Epithelial cell of proximal tubule (primary cell): ENCODE data around the gene CCT6B. TPM values are rescaled to one million over a fixed set of nuclear protein-coding genes. Genes with fewer than 3 reads are reported as not detected.
"Not testable (repeated sequence)": the region's sequence is repeated elsewhere in the genome, so short reads cannot be mapped to it uniquely, and the experiment has no call there.

Experiments
- DNase-seq: peaks from one replicate; pipeline ENCODE4 v3.0.0-alpha.2; 2011; ENCODE audit warnings: low read depth
- H3K4me3 ChIP-seq: 2 replicates; pipeline ENCODE4 v1.5.1; 2011; ENCODE audit warnings: low read depth, mild to moderate bottlenecking, low read length
- total RNA-seq: library from RNA; depleted of rRNA; stranded (reverse); fragments of >200 nt; gene quantifications from 2 replicates; pipeline ENCODE4 v1.2.3, GENCODE V29; 2015
- TF ChIP-seq, protein P1 (sequence below): conservative IDR thresholded peaks from 2 replicates; pipeline ENCODE4 v1.5.1; 2012; ENCODE audit warnings: low read depth, mild to moderate bottlenecking, low read length

CCT6B gene
- total RNA-seq, 1 donor from 2014 or later: 4.4 TPM

- TF ChIP-seq, protein P1, sequence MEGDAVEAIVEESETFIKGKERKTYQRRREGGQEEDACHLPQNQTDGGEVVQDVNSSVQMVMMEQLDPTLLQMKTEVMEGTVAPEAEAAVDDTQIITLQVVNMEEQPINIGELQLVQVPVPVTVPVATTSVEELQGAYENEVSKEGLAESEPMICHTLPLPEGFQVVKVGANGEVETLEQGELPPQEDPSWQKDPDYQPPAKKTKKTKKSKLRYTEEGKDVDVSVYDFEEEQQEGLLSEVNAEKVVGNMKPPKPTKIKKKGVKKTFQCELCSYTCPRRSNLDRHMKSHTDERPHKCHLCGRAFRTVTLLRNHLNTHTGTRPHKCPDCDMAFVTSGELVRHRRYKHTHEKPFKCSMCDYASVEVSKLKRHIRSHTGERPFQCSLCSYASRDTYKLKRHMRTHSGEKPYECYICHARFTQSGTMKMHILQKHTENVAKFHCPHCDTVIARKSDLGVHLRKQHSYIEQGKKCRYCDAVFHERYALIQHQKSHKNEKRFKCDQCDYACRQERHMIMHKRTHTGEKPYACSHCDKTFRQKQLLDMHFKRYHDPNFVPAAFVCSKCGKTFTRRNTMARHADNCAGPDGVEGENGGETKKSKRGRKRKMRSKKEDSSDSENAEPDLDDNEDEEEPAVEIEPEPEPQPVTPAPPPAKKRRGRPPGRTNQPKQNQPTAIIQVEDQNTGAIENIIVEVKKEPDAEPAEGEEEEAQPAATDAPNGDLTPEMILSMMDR: no peak
- no peak overlapping the region for H3K4me3 ChIP-seq
- no peak for DNase-seq
Measured at GRCh38 chr17:35001549-35001948, 40.3 kb upstream of the CCT6B start.

DNA sequence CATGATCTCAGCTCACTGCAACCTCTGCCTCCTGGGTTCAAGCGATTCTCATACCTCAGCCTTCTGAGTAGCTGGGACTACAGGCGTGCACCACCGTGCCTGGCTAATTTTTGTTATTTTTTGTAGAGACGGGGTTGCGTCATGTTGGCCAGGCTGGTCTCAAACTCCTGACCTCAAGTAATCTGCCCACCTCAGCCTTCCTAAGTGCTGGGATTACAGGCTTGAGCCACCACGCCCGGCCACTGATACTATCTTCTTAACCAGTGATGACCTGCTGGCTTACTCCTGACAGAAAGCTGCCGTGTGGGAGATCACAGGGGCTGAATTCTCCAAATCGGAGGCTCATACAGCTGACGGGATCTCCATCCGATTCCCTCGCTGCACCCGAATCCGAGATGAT is 39.7 kb upstream of the CCT6B start:
- not testable (repeated sequence) for DNase-seq, H3K4me3 ChIP-seq

GRCh38 chr17:34999456-34999855 is 38.2 kb upstream of the CCT6B start:
- H3K4me3 ChIP-seq: no peak overlapping the region
- TF ChIP-seq, protein P1: no peak
- DNase-seq: no peak

DNA sequence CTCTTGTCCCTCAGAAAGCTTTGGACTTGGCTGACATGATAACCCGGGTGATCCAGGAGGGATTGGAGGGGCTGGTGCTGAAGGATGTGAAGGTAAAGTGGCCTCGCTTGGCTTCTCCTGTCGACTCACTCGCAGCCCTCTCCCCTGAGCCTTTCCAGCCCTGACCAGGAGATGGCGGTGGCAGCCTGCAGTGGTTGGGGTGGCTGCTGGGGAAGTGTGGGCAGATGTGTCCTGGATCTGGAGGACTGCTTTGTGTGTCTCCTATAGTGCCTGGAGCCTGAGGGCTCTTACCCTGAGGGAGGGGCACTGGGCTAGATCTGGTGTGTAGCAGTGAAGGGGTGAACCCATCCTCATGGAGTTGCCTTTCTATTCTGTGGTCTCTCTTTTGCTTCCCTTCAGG is 36.9 kb upstream of the CCT6B start:
- H3K4me3 ChIP-seq: no peak overlapping the region
- TF ChIP-seq, protein P1: peak; percentile 90
- no peak for DNase-seq

GRCh38 chr17:34997355-34997862 is 36.1 kb upstream of the CCT6B start:
- DNase-seq: peak; percentile 51
- no peak overlapping the region for H3K4me3 ChIP-seq
- TF ChIP-seq, protein P1: no peak

- DNase-seq: no peak
- H3K4me3 ChIP-seq: no peak overlapping the region
- TF ChIP-seq, protein P1: no peak
Measured at GRCh38 chr17:34996422-34997285, 35.4 kb upstream of the CCT6B start.

DNA sequence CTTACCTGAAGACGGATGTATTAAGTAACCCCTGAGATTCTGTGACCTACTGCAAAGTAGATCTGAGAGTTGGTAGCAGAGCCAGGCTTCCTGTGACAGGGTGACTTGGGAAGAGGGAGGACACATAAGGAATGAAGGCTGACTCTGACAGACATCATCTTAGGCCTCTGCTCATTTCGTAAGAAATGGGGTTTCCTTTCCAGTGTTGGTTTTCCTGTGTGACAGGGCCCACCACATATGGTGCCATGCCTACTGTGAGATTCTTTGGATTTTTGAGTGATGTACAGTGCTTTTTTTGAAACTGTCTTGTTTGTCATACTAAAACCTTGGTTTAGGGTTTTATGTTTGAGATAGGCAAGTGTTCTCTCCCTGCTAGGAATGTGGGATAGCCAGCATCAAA is 31.8 kb upstream of the CCT6B start:
- DNase-seq: no peak
- TF ChIP-seq, protein P1: no peak

More for the DNA sequence above, 31.8 kb upstream of the CCT6B start:
- no peak overlapping the region for H3K4me3 ChIP-seq
